ENCODE data around the gene ARHGEF26. TPM values are rescaled to one million over a fixed set of nuclear protein-coding genes. Genes with fewer than 3 reads are reported as not detected.

Gene ARHGEF26
- total RNA-seq, 1 experiment from 2014 or later = 14.1 TPM

GRCh38 chr3:154122912-154123559 is 1.8 kb downstream of the ARHGEF26 start (continued):
- no peak for TF ChIP-seq TEAD4 (CRISPR knock-in tag; IDR thresholded peaks at IDR 0.05)

GRCh38 chr3:154123906-154124305 is 2.7 kb downstream of the ARHGEF26 start:
- Mint-ChIP-seq H3K4me3 (peak overlapping the region; percentile 83), H3K4me1 (peaks cover 32% of the 10 kb centered on the region), H3K27ac (no peak overlapping the region), H3K36me3 (peaks cover 18% of the 10 kb centered on the region), H3K9me3 (no peaks in the 10 kb centered on the region), H3K27me3 (ENCODE audit: low read depth) (peaks cover 32% of the 10 kb centered on the region)
- ChIA-PET POLR2A (no interaction called here), CTCF (no interaction called here)
- TF ChIP-seq GTF2I (CRISPR knock-in tag; conservative IDR thresholded peaks at IDR 0.05) = no peak
- TF ChIP-seq KAT7 (CRISPR knock-in tag; IDR thresholded peaks at IDR 0.05; ENCODE audit: borderline replicate concordance) = no peak
- no peak for TF ChIP-seq MYBL2 (CRISPR knock-in tag; IDR thresholded peaks at IDR 0.05)
- no peak for TF ChIP-seq ATF2 (CRISPR knock-in tag; IDR thresholded peaks at IDR 0.05; ENCODE audit: borderline replicate concordance, low read depth)
- no peak for TF ChIP-seq SOX15 (CRISPR knock-in tag; IDR thresholded peaks at IDR 0.05)
- TF ChIP-seq NR1H2 (CRISPR knock-in tag; IDR thresholded peaks at IDR 0.05) = no peak
- no peak for TF ChIP-seq ZNF138 (CRISPR knock-in tag; conservative IDR thresholded peaks at IDR 0.05)
- TF ChIP-seq USF2 (CRISPR knock-in tag; IDR thresholded peaks at IDR 0.05) = no peak
- no peak for ATAC-seq
- no peak for DNase-seq (ENCODE audit: low spot score)

GRCh38 chr3:154125378-154126030 is 4.3 kb downstream of the ARHGEF26 start:
- H3K27ac Mint-ChIP-seq = no peak overlapping the region
- no peaks in the 10 kb centered on the region for H3K9me3 Mint-ChIP-seq
- ChIA-PET CTCF (no interaction called here), POLR2A (no interaction called here)
- DNase-seq (ENCODE audit: low spot score) (no peak), ATAC-seq (no peak)
- peaks cover 27% of the 10 kb centered on the region for H3K36me3 Mint-ChIP-seq
- no peak overlapping the region for H3K4me3 Mint-ChIP-seq
- peaks cover 24% of the 10 kb centered on the region for H3K27me3 Mint-ChIP-seq (ENCODE audit: low read depth)
- H3K4me1 Mint-ChIP-seq = peaks cover 30% of the 10 kb centered on the region
- TF ChIP-seq IRF2 (CRISPR knock-in tag; IDR thresholded peaks at IDR 0.05; ENCODE audit: borderline replicate concordance, low read depth) (no peak), PREB (CRISPR knock-in tag; IDR thresholded peaks at IDR 0.05; ENCODE audit: borderline replicate concordance) (no peak), CREM (CRISPR knock-in tag; IDR thresholded peaks at IDR 0.05) (no peak), ZNF121 (CRISPR knock-in tag; IDR thresholded peaks at IDR 0.05) (no peak), GRHL2 (CRISPR knock-in tag; IDR thresholded peaks at IDR 0.05; ENCODE audit: insufficient replicate concordance, severe bottlenecking) (no peak), ARID4B (CRISPR knock-in tag; IDR thresholded peaks at IDR 0.05; ENCODE audit: borderline replicate concordance) (no peak), NR1H2 (CRISPR knock-in tag; IDR thresholded peaks at IDR 0.05) (no peak), ZNF219 (CRISPR knock-in tag; IDR thresholded peaks at IDR 0.05; ENCODE audit: borderline replicate concordance) (no peak), CTCF (IDR thresholded peaks at IDR 0.05) (no peak), ZSCAN18 (CRISPR knock-in tag; IDR thresholded peaks at IDR 0.05) (no peak), ZNF138 (CRISPR knock-in tag; conservative IDR thresholded peaks at IDR 0.05) (no peak), ETV6 (CRISPR knock-in tag; IDR thresholded peaks at IDR 0.05) (no peak), KAT7 (CRISPR knock-in tag; IDR thresholded peaks at IDR 0.05; ENCODE audit: borderline replicate concordance) (no peak), ZNF317 (CRISPR knock-in tag; IDR thresholded peaks at IDR 0.05; ENCODE audit: borderline replicate concordance, low read depth) (no peak), CREB1 (CRISPR knock-in tag; IDR thresholded peaks at IDR 0.05) (no peak)

All from WTC11 (cell line).